SK-N-SH (cell line): Measurements from ENCODE around the gene NPC1. TPM values are rescaled to one million over a fixed set of nuclear protein-coding genes. Genes with fewer than 3 reads are reported as not detected.

ENCODE experiments used
- CTCF ChIA-PET: fragments of 300-600, 350-600 bp; formaldehyde crosslinking; extraction: SDS; loops from one replicate; lab custom pipeline; 2021; lab: Yijun Ruan, JAX
- POLR2A ChIA-PET: fragments of 350-600 bp; sonication (Branson Sonifier 250); formaldehyde crosslinking; extraction: SDS; loops from one replicate; lab custom pipeline; 2020; ENCODE audit warnings: antibody characterized with exemption, inconsistent platforms; lab: Yijun Ruan, JAX
- DNase-seq: peaks from one replicate; pipeline ENCODE4 v3.0.0; 2012
- H2AFZ ChIP-seq: fragments of 200-600 bp; sonication (generic); 2 replicates; pipeline ENCODE4 v1.8.1; 2016; ENCODE audit warnings: antibody characterized with exemption, mild to moderate bottlenecking, low read depth
- H3F3A ChIP-seq: fragments of 200-600 bp; sonication (generic); replicated peaks from 2 replicates; pipeline ENCODE3; 2016; ENCODE audit warnings: antibody characterized with exemption, mild to moderate bottlenecking; ENCODE audit not compliant: insufficient read depth
- H3K27ac ChIP-seq, 2 experiments: fragments of 200-500 bp in 1 of 2; fragments of 200-600 bp in 1 of 2; sonication (Bioruptor generic) in 1 of 2; sonication (generic), shearing (Covaris generic) in 1 of 2; 2 replicates each; pipeline versions ENCODE4 v1.5.1 to v1.6.1; 2014 to 2016; ENCODE audit warnings: low read depth in 2 of 2, inconsistent platforms in 1 of 2, low read length in 1 of 2, mild to moderate bottlenecking in 1 of 2, mixed read lengths in 1 of 2
- H3K27me3 ChIP-seq: fragments of 200-600 bp; sonication (generic), shearing (Covaris generic); 2 replicates; pipeline ENCODE4 v1.6.1; 2016; ENCODE audit warnings: mixed run types; ENCODE audit not compliant: insufficient read depth
- H3K36me3 ChIP-seq, 2 experiments: fragments of 200-500 bp in 1 of 2; fragments of 200-600 bp in 1 of 2; sonication (Bioruptor generic) in 1 of 2; sonication (generic) in 1 of 2; replicated peaks in 1 of 2; 2 replicates each; pipeline versions ENCODE3 to v1.5.1; 2014 to 2016; ENCODE audit warnings: low read length in 1 of 2, mild to moderate bottlenecking in 1 of 2; ENCODE audit not compliant: insufficient read depth in 2 of 2, control insufficient read depth in 1 of 2
- H3K4me1 ChIP-seq, 2 experiments: fragments of 200-500 bp in 1 of 2; fragments of 200-600 bp in 1 of 2; sonication (Bioruptor generic) in 1 of 2; sonication (generic), shearing (Covaris generic) in 1 of 2; 2 replicates each; pipeline versions ENCODE4 v1.5.1 to v1.6.1; 2014 to 2016; ENCODE audit warnings: low read depth in 1 of 2, low read length in 1 of 2, mixed run types in 1 of 2; ENCODE audit not compliant: insufficient read depth in 2 of 2, control insufficient read depth in 1 of 2
- H3K4me2 ChIP-seq: fragments of 200-600 bp; sonication (generic), shearing (Covaris generic); 2 replicates; pipeline ENCODE4 v1.6.1; 2017; ENCODE audit warnings: mixed run types
- H3K4me3 ChIP-seq, 2 experiments: fragments of 200-500 bp in 1 of 2; fragments of 200-600 bp in 1 of 2; sonication (Bioruptor generic) in 1 of 2; sonication (generic), shearing (Covaris generic) in 1 of 2; 2 replicates each; pipeline versions ENCODE4 v1.5.1 to v1.8.1; 2014 to 2016; ENCODE audit warnings: low read depth in 2 of 2, inconsistent platforms in 1 of 2, low read length in 1 of 2, mild to moderate bottlenecking in 1 of 2, mixed read lengths in 1 of 2, moderate library complexity in 1 of 2
- H3K79me2 ChIP-seq: fragments of 200-600 bp; sonication (generic); 2 replicates; pipeline ENCODE4 v1.8.1; 2017; ENCODE audit warnings: mild to moderate bottlenecking; ENCODE audit not compliant: insufficient read depth
- H3K9ac ChIP-seq: fragments of 200-600 bp; sonication (generic); 2 replicates; pipeline ENCODE4 v1.6.1; 2017; ENCODE audit warnings: mixed run types
- H3K9me2 ChIP-seq: fragments of 200-600 bp; sonication (generic); 2 replicates; pipeline ENCODE4 v1.6.1; 2017; ENCODE audit warnings: mixed run types
- H3K9me3 ChIP-seq: fragments of 200-600 bp; sonication (generic); 2 replicates; pipeline ENCODE4 v1.6.1; 2017; ENCODE audit warnings: mixed run types, mild to moderate bottlenecking, moderate library complexity
- H4K20me1 ChIP-seq: fragments of 200-600 bp; sonication (generic); 2 replicates; pipeline ENCODE4 v1.6.1; 2017; ENCODE audit warnings: mild to moderate bottlenecking, mixed run types; ENCODE audit not compliant: insufficient read depth
- CHD2 ChIP-seq: fragments of 150-350 bp; IDR thresholded peaks from 2 replicates; pipeline ENCODE4 v1.6.1; 2018; ENCODE audit warnings: low read length; ENCODE audit not compliant: partially characterized antibody
- FOXJ3 ChIP-seq: sonication (generic); formaldehyde crosslinking; IDR thresholded peaks from 2 replicates; pipeline ENCODE4 v1.5.1; 2020; ENCODE audit warnings: mild to moderate bottlenecking, missing genetic modification reagents
- GATA2 ChIP-seq: sonication (generic); formaldehyde crosslinking; IDR thresholded peaks from 2 replicates; pipeline ENCODE4 v1.5.0; 2020; ENCODE audit warnings: mild to moderate bottlenecking, missing genetic modification reagents
- IRF3 ChIP-seq: fragments of 150-350 bp; IDR thresholded peaks from 2 replicates; pipeline ENCODE4 v1.6.1; 2016; ENCODE audit warnings: mild to moderate bottlenecking, low read depth, low read length
- MXI1 ChIP-seq: IDR thresholded peaks from 2 replicates; pipeline ENCODE4 v1.6.1; 2012; ENCODE audit warnings: mild to moderate bottlenecking, low read depth, low read length, improper control_type of control experiment
- NFIC ChIP-seq: IDR thresholded peaks from 2 replicates; pipeline ENCODE4 v1.4.0; 2012; ENCODE audit warnings: borderline replicate concordance
- POLR2AphosphoS5 ChIP-seq: IDR thresholded peaks from 2 replicates; pipeline ENCODE4 v1.6.1; 2012; ENCODE audit warnings: low read depth, low read length
- RAD21 ChIP-seq: IDR thresholded peaks from 2 replicates; pipeline ENCODE4 v1.6.1; 2012; ENCODE audit warnings: mild to moderate bottlenecking, low read length
- REST ChIP-seq: IDR thresholded peaks from 2 replicates; pipeline ENCODE4 v1.6.1; 2012; ENCODE audit warnings: mild to moderate bottlenecking, low read depth, low read length, moderate library complexity
- RFX5 ChIP-seq: IDR thresholded peaks from 2 replicates; pipeline ENCODE4 v1.6.1; 2012; ENCODE audit warnings: mild to moderate bottlenecking, improper control_type of control experiment, low read length
- RXRA ChIP-seq: IDR thresholded peaks from 2 replicates; pipeline ENCODE4 v1.4.0; 2012; ENCODE audit warnings: low read depth, mild to moderate bottlenecking, borderline replicate concordance
- SMC3 ChIP-seq: IDR thresholded peaks from 2 replicates; pipeline ENCODE4 v1.6.1; 2012; ENCODE audit warnings: low read depth, low read length, improper control_type of control experiment
- TCF12 ChIP-seq: IDR thresholded peaks from 2 replicates; pipeline ENCODE4 v1.4.0; 2012
- WGBS: methylation state at CpG from one replicate; pipeline ENCODE4 v1.1.6; 2017; ENCODE audit warnings: low lambda C conversion rate; 5-methylcytosine and 5-hydroxymethylcytosine counted together
- polyA plus RNA-seq, 3 experiments: library from polyadenylated mRNA; depleted of rRNA; stranded (reverse); fragments of >200 nt; gene quantifications; 2 replicates each; pipeline ENCODE4 v1.2.3, GENCODE V29; 2012
- TF ChIP-seq, protein P1 (sequence below): fragments of 150-350 bp; IDR thresholded peaks from 2 replicates; pipeline ENCODE4 v1.6.1; 2017; ENCODE audit warnings: antibody characterized with exemption, low read length, low read depth, borderline replicate concordance
- TF ChIP-seq, protein P2 (sequence below): IDR thresholded peaks from 2 replicates; pipeline ENCODE4 v1.4.0; 2012; ENCODE audit warnings: low read depth, borderline replicate concordance

Gene NPC1
- polyA plus RNA-seq, 1 of the 3 experiments (the other 2 are of a cell fraction), result 23.9 TPM

DNA sequence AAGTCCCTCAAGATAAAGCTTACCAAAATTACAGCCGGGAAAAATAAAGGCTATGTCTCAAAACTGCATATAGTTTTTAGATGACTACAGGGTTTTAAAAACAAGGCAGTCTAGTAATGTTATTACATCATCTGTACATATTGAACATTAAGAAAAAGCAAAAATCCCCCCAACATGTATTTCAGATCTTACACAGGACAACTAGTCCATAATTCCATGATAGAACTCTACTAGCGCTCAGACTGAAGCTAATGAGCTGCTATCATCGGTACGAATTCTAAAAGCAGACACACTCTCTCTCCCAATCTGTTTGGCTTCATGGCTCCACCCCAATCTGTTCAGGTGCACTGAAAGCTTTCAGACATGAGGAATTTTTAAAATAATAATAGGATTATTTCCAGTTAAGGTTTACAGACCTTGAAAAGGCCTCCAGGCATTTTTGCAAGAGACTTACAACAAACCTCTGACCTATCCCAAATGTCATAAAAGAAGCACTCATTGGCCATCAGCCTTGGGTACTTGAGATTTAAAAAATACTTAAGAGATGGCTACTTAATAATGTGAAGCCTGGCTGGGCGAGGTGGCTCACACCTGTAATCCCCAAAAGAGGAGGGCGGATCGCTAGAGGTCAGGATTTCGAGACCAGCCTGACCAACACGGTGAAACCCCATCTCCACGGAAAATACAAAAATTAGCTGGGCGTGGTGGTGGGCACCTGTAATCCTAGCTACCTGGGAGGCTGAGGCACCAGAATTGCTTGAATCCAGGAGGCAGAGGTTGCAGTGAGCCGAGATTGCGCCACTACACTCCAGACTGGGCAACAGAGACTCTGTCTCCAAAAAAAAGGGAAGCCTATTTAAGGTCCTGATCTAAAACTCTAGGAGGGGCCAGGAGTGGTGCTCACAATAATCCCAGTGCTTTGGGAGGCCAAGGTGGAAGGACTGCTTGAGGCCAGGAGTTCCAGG is 2.0 kb downstream of the NPC1 start:
- Histone ChIP-seq H3K36me3 (no peaks in the 10 kb centered on the region), H3K27ac (no peak overlapping the region), H3K4me2 (no peak overlapping the region), H3K79me2 (peaks cover 49% of the 10 kb centered on the region), H3K9me3 (no peaks in the 10 kb centered on the region), H4K20me1 (0 out of 2 replicates have a peak, but pooled peaks cover 6% of the 10 kb centered on the region), H2AFZ (no peak overlapping the region), H3K9me2 (no peaks in the 10 kb centered on the region), H3K4me3 (no peak overlapping the region), H3F3A (peaks cover 10% of the 10 kb centered on the region), H3K9ac (no peak overlapping the region), H3K4me1 (peaks cover 0 to 9% of the 10 kb centered on the region in 2 experiments; a peak in 1 of 4 replicates), H3K27me3 (no peaks in the 10 kb centered on the region)
- ChIA-PET POLR2A (no interaction called here), CTCF (interaction anchor here (0.7 to 3.5 kb wide), 3 partner anchors 47 to 334 kb away, joined by 3 to 13 read pairs (median 4); no protein-coding TSS in a partner anchor)
- WGBS, result 97% methylated on average over 13 of the region's 13 CpGs
- no peak for DNase-seq
- TF ChIP-seq CHD2, result no peak
- no peak for TF ChIP-seq MXI1
- TF ChIP-seq GATA2 (CRISPR knock-in tag), result no peak
- TF ChIP-seq, protein P1, sequence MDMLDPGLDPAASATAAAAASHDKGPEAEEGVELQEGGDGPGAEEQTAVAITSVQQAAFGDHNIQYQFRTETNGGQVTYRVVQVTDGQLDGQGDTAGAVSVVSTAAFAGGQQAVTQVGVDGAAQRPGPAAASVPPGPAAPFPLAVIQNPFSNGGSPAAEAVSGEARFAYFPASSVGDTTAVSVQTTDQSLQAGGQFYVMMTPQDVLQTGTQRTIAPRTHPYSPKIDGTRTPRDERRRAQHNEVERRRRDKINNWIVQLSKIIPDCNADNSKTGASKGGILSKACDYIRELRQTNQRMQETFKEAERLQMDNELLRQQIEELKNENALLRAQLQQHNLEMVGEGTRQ, result no peak
- no peak for TF ChIP-seq RXRA
- no peak for TF ChIP-seq SMC3
- no peak for TF ChIP-seq POLR2AphosphoS5
- TF ChIP-seq, protein P2, sequence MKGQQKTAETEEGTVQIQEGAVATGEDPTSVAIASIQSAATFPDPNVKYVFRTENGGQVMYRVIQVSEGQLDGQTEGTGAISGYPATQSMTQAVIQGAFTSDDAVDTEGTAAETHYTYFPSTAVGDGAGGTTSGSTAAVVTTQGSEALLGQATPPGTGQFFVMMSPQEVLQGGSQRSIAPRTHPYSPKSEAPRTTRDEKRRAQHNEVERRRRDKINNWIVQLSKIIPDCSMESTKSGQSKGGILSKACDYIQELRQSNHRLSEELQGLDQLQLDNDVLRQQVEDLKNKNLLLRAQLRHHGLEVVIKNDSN, result no peak

DNA sequence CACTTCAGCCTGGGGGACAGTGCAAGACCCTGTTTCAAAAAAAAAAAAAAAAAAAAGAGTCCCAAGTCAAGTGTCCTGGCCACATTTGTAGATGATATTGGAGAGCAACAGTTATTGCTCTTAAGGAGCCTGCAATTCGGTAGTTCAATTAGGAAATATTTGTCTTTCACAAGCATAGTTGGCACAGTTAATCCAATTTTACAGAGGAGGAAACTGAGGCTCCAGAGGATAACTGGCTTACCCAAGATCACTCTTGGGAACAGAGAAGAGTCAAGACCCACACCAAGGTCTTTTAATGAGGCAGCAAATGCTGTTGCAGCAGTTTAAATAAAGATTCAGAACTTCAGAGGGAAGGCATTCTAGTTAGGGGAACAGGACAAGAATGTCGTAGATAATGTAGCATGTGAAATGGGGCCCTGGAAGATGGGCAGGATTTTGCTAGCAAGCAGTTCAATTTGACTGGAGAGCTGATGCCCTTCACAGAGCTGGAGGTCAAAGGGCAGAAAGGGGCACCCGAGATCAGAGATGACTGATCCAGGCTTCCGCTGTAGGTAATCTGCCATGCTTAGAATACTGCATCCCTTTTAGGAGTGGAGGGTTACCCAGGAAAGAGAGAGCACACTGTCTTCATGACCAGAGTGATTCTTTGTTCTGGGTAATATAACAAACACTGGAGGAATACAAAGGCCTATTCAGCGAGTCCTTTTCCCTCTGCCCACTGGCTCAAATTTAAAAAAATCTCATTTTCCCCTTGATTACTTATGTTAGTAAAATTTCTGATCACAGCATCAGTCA is 3.0 kb downstream of the NPC1 start:
- Histone ChIP-seq H3K9me2 (no peaks in the 10 kb centered on the region), H3K4me2 (no peak overlapping the region), H2AFZ (no peak overlapping the region), H3K9ac (no peak overlapping the region), H3K4me3 (no peak overlapping the region), H3K79me2 (peaks cover 60% of the 10 kb centered on the region), H3F3A (peaks cover 3% of the 10 kb centered on the region), H3K9me3 (no peaks in the 10 kb centered on the region), H3K27me3 (no peaks in the 10 kb centered on the region), H3K36me3 (no peaks in the 10 kb centered on the region), H3K27ac (no peak overlapping the region), H3K4me1 (peaks cover 0 to 9% of the 10 kb centered on the region in 2 experiments; a peak in 1 of 4 replicates), H4K20me1 (peaks cover 11% of the 10 kb centered on the region; the same call in 1 of the 2 replicates)
- POLR2A ChIA-PET, result no interaction called here
- CTCF ChIA-PET, result interaction anchor here (0.7 kb wide), 1 partner anchor 46 kb away, joined by 3 read pairs; no protein-coding TSS in a partner anchor
- DNase-seq, result no peak
- 97% methylated on average over 5 of the region's 5 CpGs for WGBS
- TF ChIP-seq CHD2, result no peak
- TF ChIP-seq RXRA, result no peak
- TF ChIP-seq NFIC, result no peak
- no peak for TF ChIP-seq FOXJ3 (CRISPR knock-in tag)
- TF ChIP-seq POLR2AphosphoS5, result no peak
- TF ChIP-seq, protein P1, result no peak
- no peak for TF ChIP-seq REST
- TF ChIP-seq IRF3, result no peak
- TF ChIP-seq RAD21, result no peak
- no peak for TF ChIP-seq TCF12
- no peak for TF ChIP-seq RFX5
